Measurements from ENCODE around the gene SPRY4.

Gene SPRY4

GRCh38 chr5:142330444-142330843 is 5.6 kb upstream of the SPRY4 start:
- ChIA-PET POLR2A (no interaction called here), CTCF (interaction anchor here (0.6 kb wide), 1 partner anchor 25 kb away, joined by 3 read pairs; no protein-coding TSS in a partner anchor)
- TF ChIP-seq LEF1 (IDR thresholded peaks at IDR 0.05; ENCODE audit: borderline replicate concordance) (no peak), ARNT (IDR thresholded peaks at IDR 0.05) (no peak), ZNF384 (IDR thresholded peaks at IDR 0.05) (no peak), L3MBTL2 (conservative IDR thresholded peaks at IDR 0.05) (no peak), SUZ12 (IDR thresholded peaks at IDR 0.05) (no peak), HDGF (IDR thresholded peaks at IDR 0.05; ENCODE audit: borderline replicate concordance) (no peak), TARDBP (IDR thresholded peaks at IDR 0.05) (no peak), PKNOX1 (IDR thresholded peaks at IDR 0.05) (no peak), BHLHE40 (IDR thresholded peaks at IDR 0.05; ENCODE audit: borderline replicate concordance) (no peak), FOXK2 (IDR thresholded peaks at IDR 0.05) (no peak), SP1 (IDR thresholded peaks at IDR 0.05) (no peak)
- DNase-seq (ENCODE audit: extremely low spot score), result no peak

GRCh38 chr5:142330026-142330425 is 5.2 kb upstream of the SPRY4 start:
- ChIA-PET POLR2A (interaction anchor here (1.2 kb wide), 1 partner anchor 23 kb away, joined by 3 read pairs; no protein-coding TSS in a partner anchor), CTCF (no interaction called here)
- no peak for DNase-seq (ENCODE audit: extremely low spot score)
- TF ChIP-seq ELF4 (IDR thresholded peaks at IDR 0.05) (no peak), NFRKB (IDR thresholded peaks at IDR 0.05) (no peak), ZNF384 (IDR thresholded peaks at IDR 0.05) (no peak), FOXA1 (IDR thresholded peaks at IDR 0.05) (no peak), PKNOX1 (IDR thresholded peaks at IDR 0.05) (no peak)

- no peak for DNase-seq (ENCODE audit: extremely low spot score)
- CTCF ChIA-PET, result interaction anchor here (0.7 kb wide), 1 partner anchor 9 kb away, joined by 3 read pairs; no protein-coding TSS in a partner anchor
- TF ChIP-seq L3MBTL2 (conservative IDR thresholded peaks at IDR 0.05) (no peak), FOXK2 (IDR thresholded peaks at IDR 0.05) (no peak)
- POLR2A ChIA-PET, result no interaction called here
These were observed 2.5 kb upstream of the SPRY4 start for GRCh38 chr5:142327111-142327842.

- ChIA-PET CTCF (interaction anchor here (0.7 kb wide), 1 partner anchor 9 kb away, joined by 3 read pairs; no protein-coding TSS in a partner anchor), POLR2A (no interaction called here)
- TF ChIP-seq ZNF384 (IDR thresholded peaks at IDR 0.05), result no peak
- TF ChIP-seq SUZ12 (IDR thresholded peaks at IDR 0.05), result no peak
- no peak for TF ChIP-seq TARDBP (IDR thresholded peaks at IDR 0.05)
- no peak for TF ChIP-seq FOXA1 (IDR thresholded peaks at IDR 0.05)
- TF ChIP-seq LEF1 (IDR thresholded peaks at IDR 0.05; ENCODE audit: borderline replicate concordance), result no peak
- TF ChIP-seq HDGF (IDR thresholded peaks at IDR 0.05; ENCODE audit: borderline replicate concordance), result no peak
- TF ChIP-seq L3MBTL2 (conservative IDR thresholded peaks at IDR 0.05), result no peak
- TF ChIP-seq FOXM1 (IDR thresholded peaks at IDR 0.05; ENCODE audit: borderline replicate concordance), result no peak
- no peak for TF ChIP-seq ARNT (IDR thresholded peaks at IDR 0.05)
- TF ChIP-seq FOXK2 (IDR thresholded peaks at IDR 0.05), result no peak
- TF ChIP-seq ELF4 (IDR thresholded peaks at IDR 0.05), result no peak
- no peak for TF ChIP-seq CTBP1 (IDR thresholded peaks at IDR 0.05; ENCODE audit: borderline replicate concordance)
- TF ChIP-seq BHLHE40 (IDR thresholded peaks at IDR 0.05; ENCODE audit: borderline replicate concordance), result no peak
- TF ChIP-seq PKNOX1 (IDR thresholded peaks at IDR 0.05), result no peak
- TF ChIP-seq SP1 (IDR thresholded peaks at IDR 0.05), result no peak
- no peak for TF ChIP-seq NFRKB (IDR thresholded peaks at IDR 0.05)
- DNase-seq (ENCODE audit: extremely low spot score), result no peak
These were observed 1.7 kb upstream of the SPRY4 start for GRCh38 chr5:142326480-142326938.

GRCh38 chr5:142325725-142326479 is 1.1 kb upstream of the SPRY4 start:
- POLR2A ChIA-PET, result no interaction called here
- CTCF ChIA-PET, result no interaction called here
- no peak for DNase-seq (ENCODE audit: extremely low spot score)
- no peak for TF ChIP-seq BHLHE40 (IDR thresholded peaks at IDR 0.05; ENCODE audit: borderline replicate concordance)
- TF ChIP-seq ARNT (IDR thresholded peaks at IDR 0.05), result no peak
- TF ChIP-seq LEF1 (IDR thresholded peaks at IDR 0.05; ENCODE audit: borderline replicate concordance), result no peak
- no peak for TF ChIP-seq TARDBP (IDR thresholded peaks at IDR 0.05)
- TF ChIP-seq FOXA1 (IDR thresholded peaks at IDR 0.05), result no peak
- TF ChIP-seq SUZ12 (IDR thresholded peaks at IDR 0.05), result no peak
- no peak for TF ChIP-seq PKNOX1 (IDR thresholded peaks at IDR 0.05)
- no peak for TF ChIP-seq ZNF384 (IDR thresholded peaks at IDR 0.05)
- no peak for TF ChIP-seq HDGF (IDR thresholded peaks at IDR 0.05; ENCODE audit: borderline replicate concordance)
- no peak for TF ChIP-seq ELF4 (IDR thresholded peaks at IDR 0.05)
- TF ChIP-seq NFRKB (IDR thresholded peaks at IDR 0.05), result no peak
- TF ChIP-seq CTBP1 (IDR thresholded peaks at IDR 0.05; ENCODE audit: borderline replicate concordance), result no peak
- no peak for TF ChIP-seq FOXK2 (IDR thresholded peaks at IDR 0.05)
- no peak for TF ChIP-seq FOXM1 (IDR thresholded peaks at IDR 0.05; ENCODE audit: borderline replicate concordance)
- TF ChIP-seq SP1 (IDR thresholded peaks at IDR 0.05), result no peak
